Erythroblast (primary cell): Measurements from ENCODE around the gene GPR107.

Experiments used
- GATA1 ChIP-seq: IDR thresholded peaks from 2 replicates; pipeline ENCODE4 v1.6.1; 2011; ENCODE audit warnings: low read depth, mild to moderate bottlenecking, control low read depth, low read length, moderate library complexity
- POLR2A ChIP-seq: IDR thresholded peaks from 2 replicates; pipeline ENCODE4 v1.6.1; 2011; ENCODE audit warnings: mild to moderate bottlenecking, low read length

- TF ChIP-seq POLR2A, result no peak
- no peak for TF ChIP-seq GATA1
Measured at GRCh38 chr9:130124085-130124860, 70.6 kb downstream of the GPR107 start.
